Calu3 (cell line): ENCODE data around the gene DIPK1A. TPM values are rescaled to one million over a fixed set of nuclear protein-coding genes. Genes with fewer than 3 reads are reported as not detected.

ENCODE experiments used
- BruUV-seq: library from RNA; stranded (reverse); fragments of 400-500 nt; replicated peaks from 2 replicates; lab custom pipeline; 2021; lab: Mats Ljungman, UMichigan
- CTCF ChIA-PET: fragments of 300-600 bp; sonication (Branson Sonifier 250); formaldehyde crosslinking; loops from one replicate; lab custom pipeline; 2022; ENCODE audit warnings: antibody characterized with exemption; lab: Charles Lee
- DNase-seq: peaks from one replicate; pipeline ENCODE4 v3.0.0; 2022
- H3K27ac Mint-ChIP-seq: one replicate; pipeline ENCODE4 v1.8.0; 2022; ENCODE audit warnings: mixed read lengths; ENCODE audit not compliant: unreplicated experiment
- H3K27me3 Mint-ChIP-seq: one replicate; pipeline ENCODE4 v1.8.0; 2022; ENCODE audit warnings: mixed read lengths; ENCODE audit not compliant: unreplicated experiment
- H3K36me3 Mint-ChIP-seq: one replicate; pipeline ENCODE4 v1.8.0; 2022; ENCODE audit warnings: mild to moderate bottlenecking, moderate library complexity, mixed read lengths; ENCODE audit not compliant: insufficient read depth, unreplicated experiment
- H3K4me1 Mint-ChIP-seq: one replicate; pipeline ENCODE4 v1.8.0; 2022; ENCODE audit warnings: mild to moderate bottlenecking, low read depth, mixed read lengths; ENCODE audit not compliant: unreplicated experiment
- H3K4me3 Mint-ChIP-seq: one replicate; pipeline ENCODE4 v1.8.0; 2022; ENCODE audit warnings: mild to moderate bottlenecking, low read depth, moderate library complexity, mixed read lengths; ENCODE audit not compliant: unreplicated experiment
- H3K9me3 Mint-ChIP-seq: one replicate; pipeline ENCODE4 v1.8.0; 2022; ENCODE audit warnings: low read depth, mixed read lengths; ENCODE audit not compliant: unreplicated experiment
- CTCF ChIP-seq: fragments of 200-600 bp; IDR thresholded peaks from one replicate; pipeline ENCODE4 v1.8.0; 2022; ENCODE audit warnings: antibody characterized with exemption; ENCODE audit not compliant: unreplicated experiment
- intact Hi-C: fragments of 100-400 bp; cut with micrococcal nuclease; formaldehyde crosslinking; loops from one replicate; pipeline ENCODE4 v1.10.0; 2022; ENCODE audit not compliant: unreplicated experiment
- total RNA-seq: library from RNA; stranded (reverse); gene quantifications from 2 replicates; pipeline ENCODE4 v1.2.3, GENCODE V29; 2022

The DIPK1A gene
- total RNA-seq, 1 experiment from 2014 or later: 4.9 TPM

- H3K4me1 Mint-ChIP-seq: peaks cover 14% of the 10 kb centered on the region
- no peaks in the 10 kb centered on the region for H3K27me3 Mint-ChIP-seq
- no peak overlapping the region for H3K27ac Mint-ChIP-seq
- intact Hi-C loops: no loop called here
- BruUV-seq: no TSS peak
- no peaks in the 10 kb centered on the region for H3K9me3 Mint-ChIP-seq
- H3K36me3 Mint-ChIP-seq: no peaks in the 10 kb centered on the region
- CTCF ChIA-PET: interaction anchor here (1.2 kb wide), 1 partner anchor 139 kb away, joined by 3 read pairs; no protein-coding TSS in a partner anchor
- H3K4me3 Mint-ChIP-seq: no peak overlapping the region
- no peak for TF ChIP-seq CTCF
- no peak for DNase-seq
Observed at GRCh38 chr1:92855236-92855635, 106.0 kb downstream of the DIPK1A start.

GRCh38 chr1:92854101-92854785, 107.0 kb downstream of the DIPK1A start:
- no peaks in the 10 kb centered on the region for H3K36me3 Mint-ChIP-seq
- CTCF ChIA-PET: interaction anchor here (0.6 to 1.3 kb wide), 2 partner anchors 112 to 127 kb away, joined by 4 to 5 read pairs; no protein-coding TSS in a partner anchor
- no peak for TF ChIP-seq CTCF

GRCh38 chr1:92853299-92853698, 108.0 kb downstream of the DIPK1A start:
- Mint-ChIP-seq H3K36me3 (no peaks in the 10 kb centered on the region), H3K4me3 (no peak overlapping the region), H3K27me3 (no peaks in the 10 kb centered on the region), H3K27ac (no peak overlapping the region), H3K4me1 (peaks cover 18% of the 10 kb centered on the region), H3K9me3 (no peaks in the 10 kb centered on the region)
- CTCF ChIA-PET: interaction anchor here (1.3 kb wide), 1 partner anchor 128 kb away, joined by 4 read pairs; no protein-coding TSS in a partner anchor
- no peak for DNase-seq
- BruUV-seq: no TSS peak
- TF ChIP-seq CTCF: no peak
- intact Hi-C loops: no loop called here

More at GRCh38 chr1:92854101-92854785, 107.0 kb downstream of the DIPK1A start:
- Mint-ChIP-seq H3K4me3 (no peak overlapping the region), H3K4me1 (peaks cover 14% of the 10 kb centered on the region), H3K9me3 (no peaks in the 10 kb centered on the region), H3K27ac (no peak overlapping the region), H3K27me3 (no peaks in the 10 kb centered on the region)
- no peak for DNase-seq
- BruUV-seq: no TSS peak
- intact Hi-C loops: no loop called here

- Mint-ChIP-seq H3K4me1 (peaks cover 24% of the 10 kb centered on the region), H3K4me3 (no peak overlapping the region), H3K27ac (no peak overlapping the region), H3K27me3 (no peaks in the 10 kb centered on the region), H3K9me3 (no peaks in the 10 kb centered on the region), H3K36me3 (no peaks in the 10 kb centered on the region)
- no peak for DNase-seq
- TF ChIP-seq CTCF: no peak
- no TSS peak for BruUV-seq
- intact Hi-C loops: no loop called here
- CTCF ChIA-PET: interaction anchor here (0.6 kb wide), 1 partner anchor 821 kb away, joined by 4 read pairs; no protein-coding TSS in a partner anchor
Observed at GRCh38 chr1:92851729-92852128, 109.5 kb downstream of the DIPK1A start.
